ENCODE results near the gene SLC25A45. TPM values are rescaled to one million over a fixed set of nuclear protein-coding genes. Genes with fewer than 3 reads are reported as not detected.

Gene SLC25A45
- polyA plus RNA-seq, 3 donors: 7.2 to 18.5 (median 8.2) TPM

DNA sequence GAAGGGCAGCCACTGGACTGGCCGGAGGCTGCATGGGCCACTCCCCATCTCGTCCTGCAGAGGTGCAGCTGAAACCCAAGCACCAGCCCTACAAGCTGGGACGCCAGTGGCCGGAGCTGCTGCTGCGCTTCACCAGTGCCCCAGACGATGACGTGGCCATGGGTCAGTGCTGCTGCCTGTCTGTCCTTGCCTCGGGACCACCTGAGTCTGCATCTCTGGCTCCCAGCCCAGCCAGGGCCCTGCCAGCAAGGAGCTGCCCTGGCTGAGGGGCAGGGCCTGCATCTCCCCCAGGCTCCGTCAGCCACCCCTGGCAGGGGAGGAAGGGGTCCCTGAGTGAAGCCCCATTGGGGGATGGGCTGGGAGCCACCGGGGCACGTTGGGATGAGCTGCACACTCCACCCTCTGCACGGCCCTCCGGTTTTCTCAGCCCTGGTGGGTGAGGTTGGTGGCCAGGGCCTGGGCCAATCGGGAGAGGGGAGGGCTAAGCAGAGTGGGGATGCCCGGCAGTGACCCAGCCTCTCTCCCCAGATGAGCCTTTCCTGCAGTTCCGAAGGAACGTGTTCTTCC lies 11.2 kb upstream of the SLC25A45 start:
- H3K27ac ChIP-seq (ENCODE audit: low read depth, low read length): no peak overlapping the region
- 82 to 92% (median 88%) methylated on average over 16 to 17 of the region's 17 CpGs for WGBS, 3 donors

DNA sequence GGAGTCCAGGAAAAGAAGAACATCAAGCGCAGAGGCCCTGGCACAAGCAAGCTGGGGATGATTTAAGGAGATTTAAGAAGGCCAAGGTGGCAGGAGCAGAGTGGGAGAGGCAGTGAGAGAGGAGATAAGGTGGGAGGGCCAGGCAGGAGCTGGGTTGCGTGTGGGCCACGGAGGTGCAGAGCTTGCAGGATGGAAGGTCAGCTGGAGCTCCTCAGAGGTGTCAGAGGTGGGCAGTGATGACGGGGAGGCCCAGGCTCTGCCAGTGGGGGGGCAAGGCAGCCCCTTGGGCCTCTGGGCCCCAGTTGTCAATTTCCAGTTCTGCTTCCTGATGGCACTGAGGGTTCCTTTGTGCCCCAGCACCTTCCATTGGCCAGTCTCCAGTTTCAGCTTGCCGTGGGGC lies 10.5 kb upstream of the SLC25A45 start:
- 86 to 95% (median 93%) methylated on average over 5 of the region's 5 CpGs for WGBS, 3 donors
- H3K27ac ChIP-seq (ENCODE audit: low read depth, low read length): no peak overlapping the region

DNA sequence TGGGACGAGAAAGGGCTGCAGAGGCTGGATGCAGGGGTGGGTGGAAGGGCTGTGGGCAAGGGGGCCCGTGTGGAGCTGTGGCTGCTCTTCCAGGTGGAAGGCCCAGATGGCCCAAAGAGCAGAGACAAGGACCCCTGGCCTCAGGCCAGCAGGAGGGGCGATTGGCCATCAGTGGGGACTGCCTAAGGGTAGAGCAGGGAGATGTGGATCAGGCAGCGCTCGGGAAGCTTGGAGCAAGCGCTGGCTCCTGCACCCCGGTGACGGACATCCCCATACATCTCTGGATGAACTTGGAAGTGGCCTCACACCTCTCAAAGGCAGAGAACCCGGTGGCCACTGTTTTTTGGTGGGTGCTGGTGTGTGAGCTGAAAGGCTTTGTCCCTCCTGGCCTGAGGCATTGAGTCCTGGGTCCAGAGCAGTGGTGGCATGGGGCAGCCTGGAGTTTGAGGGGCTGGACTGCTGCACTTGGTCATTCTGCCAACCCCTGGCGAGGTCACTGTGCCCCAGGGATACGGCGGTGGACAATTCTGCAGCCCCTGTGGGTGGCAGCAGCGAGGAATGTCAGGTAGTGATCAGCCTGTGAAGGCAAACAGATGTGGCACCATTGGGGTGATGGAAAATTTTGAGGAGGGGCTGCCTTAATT lies 9.9 kb upstream of the SLC25A45 start:
- no peak overlapping the region for H3K27ac ChIP-seq (ENCODE audit: low read depth, low read length)
- 85 to 90% (median 89%) methylated on average over 13 of the region's 13 CpGs for WGBS, 3 donors

DNA sequence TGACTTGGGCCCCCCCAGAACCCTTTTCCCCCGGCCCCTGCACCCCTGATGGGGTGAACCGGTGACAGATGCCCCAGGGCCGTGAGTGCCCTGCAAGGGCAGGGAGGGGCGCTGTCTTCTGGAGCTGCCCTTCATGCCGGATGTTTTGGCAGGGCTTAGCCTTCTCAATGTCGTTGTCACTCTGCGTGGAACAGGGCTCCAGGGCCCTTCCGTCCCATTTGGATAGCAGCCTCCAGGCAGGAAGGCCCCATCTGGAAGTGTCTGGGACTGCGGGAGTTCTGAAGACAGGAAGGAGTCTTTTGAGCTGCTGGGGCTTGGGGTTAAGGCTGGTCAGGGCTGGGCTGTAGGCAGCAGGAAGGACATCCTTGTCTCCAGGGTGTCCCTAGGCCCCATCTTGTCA lies 8.6 kb upstream of the SLC25A45 start:
- no peak overlapping the region for H3K27ac ChIP-seq (ENCODE audit: low read depth, low read length)
- WGBS, 3 donors: 45 to 64% (median 48%) methylated on average over 9 of the region's 9 CpGs

DNA sequence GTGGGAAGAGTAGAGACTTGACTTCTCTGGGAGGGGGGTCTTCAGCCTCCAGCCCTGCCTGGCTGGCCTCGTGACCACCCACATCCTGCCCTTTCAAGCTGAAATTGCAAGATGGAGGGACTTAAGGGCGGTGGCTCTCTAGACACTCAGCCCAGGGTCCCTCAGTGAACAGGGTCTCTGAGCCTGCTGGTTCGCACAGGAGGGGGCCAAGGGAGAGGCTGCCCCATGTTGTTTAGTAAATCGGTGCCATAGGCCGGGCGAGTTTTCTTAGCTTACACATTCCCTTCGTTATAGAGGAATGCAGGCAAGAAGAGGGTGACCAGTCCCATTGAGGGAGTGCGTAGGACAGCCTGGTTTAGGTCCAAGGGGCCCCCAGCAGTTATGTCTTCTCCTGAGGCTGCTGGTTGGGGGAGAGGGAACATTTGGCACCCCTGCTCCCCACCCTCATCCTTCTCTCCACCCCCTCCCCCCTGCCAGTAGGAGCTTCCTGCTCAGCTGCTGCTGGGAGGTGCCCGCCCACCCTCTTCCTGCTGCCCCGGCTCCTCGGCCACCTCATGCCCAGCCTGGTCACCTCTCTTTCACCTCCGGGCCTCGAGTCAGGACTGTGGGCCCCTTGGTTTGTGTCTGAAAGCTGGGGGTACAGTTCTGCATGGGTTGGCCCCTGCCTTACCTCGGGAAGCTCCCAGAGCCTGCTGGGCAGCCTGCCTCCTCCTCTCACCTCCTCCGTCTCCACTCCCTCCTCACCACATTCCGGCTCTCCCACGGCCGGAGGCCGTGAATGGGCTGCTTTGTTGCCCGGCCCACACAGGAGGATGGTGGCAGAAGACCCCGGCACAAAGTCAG lies 7.9 kb upstream of the SLC25A45 start:
- WGBS, 3 donors: 51 to 61% (median 54%) methylated on average over 18 to 21 of the region's 21 CpGs

DNA sequence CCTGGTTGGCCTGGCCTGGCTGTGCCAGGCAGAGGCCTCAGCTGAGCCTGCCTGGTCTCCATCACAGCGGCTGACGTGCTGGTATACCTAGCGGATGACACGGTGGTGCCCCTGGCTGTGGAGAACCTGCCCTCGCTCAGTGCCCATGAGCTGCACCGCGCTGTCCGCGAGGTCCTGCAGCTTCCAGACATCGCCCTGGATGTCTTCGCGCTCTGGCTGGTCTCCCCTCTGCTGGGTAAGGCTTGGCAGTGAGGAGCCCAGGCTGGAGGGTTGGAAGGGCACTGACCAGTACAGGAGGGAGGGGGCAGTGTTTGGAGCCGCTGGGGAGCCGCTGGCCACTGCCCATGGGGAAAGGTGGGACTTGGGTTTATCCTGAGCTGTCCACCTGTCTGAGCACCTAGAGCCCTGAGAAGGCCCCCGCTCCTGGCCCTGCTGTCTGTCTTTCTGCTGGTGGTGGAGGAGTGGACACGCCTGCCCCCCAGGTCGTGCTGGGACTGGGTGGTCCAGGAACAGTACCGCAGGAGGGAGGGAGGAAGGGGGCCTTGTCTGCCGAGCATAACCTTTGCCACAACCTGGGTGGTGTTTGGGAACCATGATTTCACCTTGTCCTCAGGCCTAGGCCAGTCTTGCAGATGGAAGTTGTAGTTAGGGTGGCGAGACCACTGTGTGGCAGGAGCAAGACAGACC lies 7.0 kb upstream of the SLC25A45 start:
- 83 to 89% (median 89%) methylated on average over 19 to 20 of the region's 20 CpGs for whole genome bisulfite sequencing, 3 donors
- H3K27ac ChIP-seq (ENCODE audit: low read depth, low read length): no peak overlapping the region

More for the DNA sequence above, 7.9 kb upstream of the SLC25A45 start:
- H3K27ac ChIP-seq (ENCODE audit: low read depth, low read length): no peak overlapping the region

DNA sequence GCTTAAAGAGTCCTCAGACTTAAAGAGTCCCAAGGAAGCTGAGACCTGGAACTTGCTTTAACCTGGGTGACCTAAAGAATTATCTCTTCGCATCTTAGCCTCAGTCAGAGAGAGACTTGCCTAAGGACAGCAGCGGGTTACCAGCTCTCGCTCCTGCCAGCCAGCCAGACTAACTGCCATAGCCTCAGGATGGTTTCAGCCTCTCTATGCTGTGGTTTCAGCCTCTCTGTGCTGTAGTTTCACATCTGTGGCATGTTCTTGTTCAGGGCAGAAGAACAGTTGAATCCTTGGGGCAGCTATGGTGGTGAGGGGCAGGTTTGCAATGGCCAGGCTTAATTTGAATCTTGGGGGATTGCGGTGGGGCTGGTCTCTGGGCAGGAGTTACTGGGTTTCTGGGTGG lies 6.3 kb upstream of the SLC25A45 start:
- no peak overlapping the region for H3K27ac ChIP-seq (ENCODE audit: low read depth, low read length)
- WGBS, 3 donors: 97 to 98% (median 98%) methylated on average over 4 of the region's 4 CpGs

DNA sequence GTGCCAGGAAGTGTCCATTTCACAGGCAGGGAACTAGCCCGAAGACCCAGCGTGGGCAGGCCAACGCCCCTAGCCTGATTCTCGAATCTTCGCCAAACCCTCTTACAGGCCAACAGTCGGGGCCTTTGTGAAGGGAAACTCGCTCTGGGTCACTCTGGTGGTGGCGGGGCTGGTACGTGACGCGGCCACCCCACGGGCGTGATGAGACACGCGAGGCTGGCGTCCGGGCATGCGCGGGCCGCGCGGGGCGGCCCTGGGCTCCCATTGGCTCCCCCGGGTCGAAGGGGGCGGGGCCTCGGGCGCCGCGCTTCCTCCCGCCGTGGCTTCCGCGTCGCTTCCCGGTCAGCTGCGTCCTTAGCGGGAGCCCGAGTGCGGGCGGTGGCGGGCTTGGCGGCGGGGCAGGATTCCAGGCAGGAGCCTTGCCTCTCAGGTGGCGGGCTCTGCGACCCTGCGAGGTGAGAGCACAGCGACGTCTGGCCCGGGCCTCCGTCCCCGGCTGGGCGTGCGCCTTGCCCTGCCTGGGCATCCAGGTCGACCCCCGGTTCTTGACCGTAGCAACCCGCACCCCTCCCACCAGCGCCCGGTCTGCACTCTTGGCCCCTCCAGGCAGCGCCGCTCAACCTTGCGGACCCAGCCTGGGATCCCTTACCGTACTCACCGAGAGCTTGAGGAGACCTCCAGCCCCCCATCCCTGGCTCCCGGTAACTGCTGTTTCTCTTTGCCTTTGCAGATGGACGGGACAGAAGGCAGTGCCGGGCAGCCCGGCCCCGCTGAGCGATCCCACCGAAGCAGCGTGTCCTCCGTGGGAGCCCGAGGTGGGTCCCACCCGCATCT lies 4.1 kb upstream of the SLC25A45 start, which contains the start of gene FRMD8:
Gene FRMD8 (plus strand): TSS at position 331 of the 834 bp plus-strand sequence. CDS start 400 bp downstream, at position 731.
- H3K27ac ChIP-seq (ENCODE audit: low read depth, low read length): peak within 1 kb of the TSS; percentile 75
- WGBS, 3 donors: 1 to 2% (median 2%) methylated on average over 70 to 76 of the region's 76 CpGs

DNA sequence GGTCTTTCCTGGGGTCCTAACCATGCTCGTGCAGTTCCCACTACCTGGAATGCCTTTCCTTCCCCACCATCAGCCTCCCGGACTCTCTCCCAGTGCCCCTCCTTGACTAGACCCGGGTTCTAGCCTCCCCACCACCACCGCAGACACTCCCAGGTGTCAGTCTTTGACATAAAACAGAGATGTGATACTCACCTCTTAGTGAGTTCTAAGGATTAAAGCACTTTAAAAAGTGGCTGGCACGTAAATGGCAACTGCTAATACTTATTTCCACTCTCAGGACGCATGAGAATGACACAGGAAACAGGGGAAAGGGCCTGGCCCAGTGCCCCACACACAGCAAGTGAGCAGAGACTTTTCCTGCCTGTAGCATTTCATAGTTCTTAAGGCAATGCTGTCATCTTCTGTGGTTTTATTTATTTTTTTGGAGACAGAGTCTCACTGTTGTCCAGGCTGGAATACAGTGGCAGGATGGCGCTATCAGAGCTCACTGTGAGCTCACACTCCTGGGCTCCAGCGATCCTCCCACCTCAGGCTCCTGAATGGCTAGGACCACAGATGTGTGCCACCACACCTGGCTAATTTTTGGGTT lies 1.9 kb upstream of the SLC25A45 start:
- peak overlapping the region; percentile 55 for H3K27ac ChIP-seq (ENCODE audit: low read depth, low read length)
- 50 to 66% (median 52%) methylated on average over 8 of the region's 8 CpGs for WGBS, 3 donors

DNA sequence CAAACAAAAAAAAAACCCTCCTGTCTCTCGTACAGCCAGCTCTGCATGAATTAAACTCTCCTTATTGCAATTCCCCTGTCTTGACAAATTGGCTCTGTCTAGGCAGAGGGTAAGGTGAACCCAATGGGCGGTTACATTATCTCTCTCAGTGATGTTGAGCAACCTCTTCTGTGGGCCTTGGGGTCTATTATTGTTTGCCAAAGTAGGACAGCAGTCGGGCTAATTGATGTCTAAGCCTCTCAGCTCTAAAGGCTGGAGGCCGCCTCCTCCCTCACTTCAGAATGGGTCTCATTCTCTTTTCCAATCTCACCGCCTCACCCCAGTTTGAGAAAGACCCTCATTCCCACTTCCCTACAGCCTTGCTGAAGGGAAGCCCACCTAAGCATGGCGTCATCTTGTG lies 1.3 kb upstream of the SLC25A45 start:
- H3K27ac ChIP-seq (ENCODE audit: low read depth, low read length): peak overlapping the region; percentile 19
- WGBS, 3 donors: 70 to 83% (median 77%) methylated on average over 6 of the region's 6 CpGs

DNA sequence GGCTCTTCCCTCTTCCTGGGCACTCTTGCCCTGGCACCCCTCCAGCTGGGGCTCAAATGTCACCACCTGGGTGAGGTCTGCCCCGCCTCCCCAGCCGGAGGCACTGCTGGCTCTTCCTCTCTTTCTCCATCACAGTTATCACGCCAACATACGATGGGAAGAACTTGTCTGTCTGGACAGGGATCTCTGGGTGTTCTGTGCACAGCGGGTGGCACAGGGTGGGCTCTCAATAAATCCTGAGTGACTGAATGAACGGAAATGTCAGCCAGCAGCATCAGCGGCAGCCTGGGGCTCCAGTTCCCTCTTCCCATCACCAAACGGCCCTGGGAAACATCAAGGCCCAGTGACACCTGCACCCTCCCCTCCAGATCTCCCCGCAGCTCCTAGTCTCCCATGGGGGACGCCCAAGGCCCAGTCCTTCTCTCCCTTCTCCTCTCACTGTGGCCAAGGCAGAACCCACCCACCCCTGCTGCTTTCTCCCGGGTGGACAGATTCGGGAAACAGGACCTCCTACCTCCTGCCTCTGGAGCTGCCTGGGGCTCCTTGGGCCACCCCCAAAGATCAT lies 440 bp upstream of the SLC25A45 start:
- 10 to 17% (median 11%) methylated on average over 12 of the region's 12 CpGs for WGBS, 3 donors
- peak overlapping the region; percentile 89 for H3K27ac ChIP-seq (ENCODE audit: low read depth, low read length)

DNA sequence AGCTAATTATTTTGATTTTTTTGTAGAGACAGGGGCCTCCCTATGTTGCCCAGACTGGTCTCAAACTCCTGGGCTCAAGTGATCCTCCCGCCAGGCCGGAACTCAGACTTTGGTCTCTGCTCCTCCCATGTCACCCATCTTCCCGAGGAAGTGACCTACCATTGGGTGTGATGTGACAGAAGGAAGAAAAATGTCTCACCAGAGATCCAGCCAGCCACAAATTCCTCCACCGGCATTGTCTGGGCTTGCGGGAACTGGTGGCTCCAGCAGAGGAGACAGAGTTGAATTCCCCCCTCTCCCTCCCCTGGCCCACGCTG lies 772 bp downstream of the SLC25A45 start:
- 1 to 3% (median 1%) methylated on average over 6 of the region's 6 CpGs for WGBS, 3 donors
- H3K27ac ChIP-seq (ENCODE audit: low read depth, low read length): peak overlapping the region; percentile 88

DNA sequence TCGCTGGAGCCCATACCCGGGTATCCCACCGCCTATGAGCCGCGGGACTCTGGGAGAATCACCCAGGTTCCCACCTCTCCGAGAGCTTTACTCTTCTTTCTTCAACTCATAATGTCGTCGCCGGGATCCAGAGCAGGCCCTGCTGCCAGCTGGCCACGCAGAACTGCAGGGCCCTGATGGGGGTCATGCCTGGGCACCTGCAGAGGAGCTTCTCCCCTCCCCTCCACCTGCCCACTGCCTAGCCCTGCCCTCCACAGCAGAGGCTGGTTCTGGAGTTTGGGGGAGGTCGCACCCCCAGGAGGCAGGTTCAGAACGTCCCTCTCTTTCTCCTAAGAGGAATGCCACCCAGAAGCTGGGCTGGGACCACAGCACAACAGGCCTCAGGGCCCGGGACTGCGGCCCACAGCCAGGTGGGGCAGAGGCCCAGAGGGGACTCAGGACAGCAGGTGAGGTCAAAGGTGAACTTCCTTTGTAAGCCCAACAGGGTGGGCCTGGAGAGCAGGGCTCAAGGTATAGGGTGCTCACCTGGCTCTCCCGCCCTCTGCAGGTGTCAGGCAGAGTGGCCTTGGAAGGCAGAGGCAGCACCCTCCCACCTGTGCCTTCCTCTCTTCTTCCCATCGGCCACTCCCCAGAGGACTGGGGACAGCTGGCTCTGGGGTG lies 1.9 kb downstream of the SLC25A45 start:
- no peak overlapping the region for H3K27ac ChIP-seq (ENCODE audit: low read depth, low read length)
- WGBS, 3 donors: 47 to 91% (median 89%) methylated on average over 16 of the region's 16 CpGs

DNA sequence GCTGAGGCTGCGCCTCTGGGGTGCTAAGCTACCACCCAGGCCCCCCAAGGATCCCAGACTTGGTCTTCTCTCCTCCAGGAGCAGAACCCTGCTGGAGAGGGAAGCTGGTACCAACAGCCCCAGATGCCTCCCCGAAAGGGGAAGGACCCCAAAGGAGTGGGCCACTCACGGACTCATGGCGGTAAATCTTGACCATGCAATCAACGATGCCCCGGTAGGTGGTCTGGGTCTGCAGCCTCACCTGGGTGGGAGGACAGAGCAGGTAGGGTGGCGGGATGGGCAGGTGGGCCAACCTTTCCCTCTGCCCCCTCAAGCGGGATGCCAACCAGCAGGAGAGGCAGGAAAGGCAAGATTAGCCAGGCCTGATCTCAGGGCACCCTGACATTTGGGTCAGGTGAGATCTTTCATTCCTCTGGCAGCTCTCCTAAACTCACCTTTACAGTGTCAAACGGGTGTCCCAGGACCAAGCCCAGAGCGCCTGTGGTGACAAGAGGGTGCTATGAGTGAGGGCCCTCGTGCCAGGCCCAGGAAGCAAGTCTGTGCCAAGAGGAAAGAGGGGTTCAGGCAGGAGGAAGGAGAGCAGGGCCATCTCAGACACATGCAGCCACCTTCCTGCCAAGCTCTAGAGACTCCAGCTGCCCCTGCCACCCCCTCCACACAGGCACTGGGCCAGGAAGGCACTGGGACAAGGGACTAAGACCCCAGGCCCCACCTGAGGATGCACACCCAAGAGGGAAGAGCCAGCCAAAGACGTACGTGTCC lies 2.6 kb downstream of the SLC25A45 start:
- H3K27ac ChIP-seq (ENCODE audit: low read depth, low read length): no peak overlapping the region

DNA sequence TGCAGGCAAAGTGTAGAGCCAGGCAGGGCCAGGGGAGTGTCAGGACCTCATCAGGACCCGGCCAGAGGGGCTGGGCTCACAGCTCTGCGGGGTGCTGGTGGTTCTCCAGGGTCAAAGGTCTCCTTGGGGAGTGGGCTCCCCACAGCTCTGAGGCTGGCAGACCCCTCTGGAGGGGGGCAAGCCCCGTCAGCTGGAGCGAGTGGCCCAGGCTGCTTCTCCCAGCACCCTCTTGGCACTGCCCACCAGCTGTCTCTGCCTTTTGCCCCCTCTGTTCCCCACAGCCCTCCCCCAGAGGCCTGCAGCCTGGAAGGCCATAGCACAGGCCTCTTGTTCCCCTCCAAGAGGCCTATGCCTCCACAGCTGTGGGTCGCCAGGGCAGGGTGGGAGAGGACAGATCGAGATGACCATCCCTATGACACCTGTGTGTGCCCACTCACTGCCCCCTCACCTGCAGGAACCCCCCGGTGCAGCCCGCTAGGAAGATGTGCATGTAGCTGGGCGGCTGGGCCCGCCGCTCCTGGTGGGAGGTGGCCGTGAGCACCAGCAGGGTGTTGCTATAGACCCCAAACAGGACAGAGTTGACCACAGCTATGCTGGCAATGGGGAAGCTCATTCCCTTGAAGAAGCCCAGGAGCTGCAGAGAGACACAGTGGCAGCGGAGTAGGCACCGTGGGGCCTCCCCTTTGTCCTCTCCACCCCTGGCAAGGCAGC lies 3.4 kb downstream of the SLC25A45 start:
- no peak overlapping the region for H3K27ac ChIP-seq (ENCODE audit: low read depth, low read length)
- 47 to 97% (median 93%) methylated on average over 12 to 14 of the region's 14 CpGs for WGBS, 3 donors

More for the DNA sequence above, 2.6 kb downstream of the SLC25A45 start:
- 49 to 90% (median 82%) methylated on average over 13 of the region's 13 CpGs for WGBS, 3 donors

Measured in adipose tissue (tissue), 3 donors.